Measurements from ENCODE around the gene PHF8. TPM values are rescaled to one million over a fixed set of nuclear protein-coding genes. Genes with fewer than 3 reads are reported as not detected.

Gene PHF8
- total RNA-seq, 1 experiment from 2014 or later, result 26.7 TPM

GRCh38 chrX:53990171-53990570, 54.1 kb downstream of the PHF8 start:
- H3K27ac Mint-ChIP-seq (ENCODE audit: unreplicated experiment), result no peak overlapping the region
- ChIA-PET POLR2A (no interaction called here), CTCF (no interaction called here)
- H3K27me3 ChIP-seq (replicated peaks; ENCODE audit: control insufficient read depth, insufficient read depth, low read length), result no peaks in the 10 kb centered on the region
- no peaks in the 10 kb centered on the region for H3K9me3 ChIP-seq
- H3K4me1 Mint-ChIP-seq (ENCODE audit: low read depth, unreplicated experiment), result no peaks in the 10 kb centered on the region
- no TSS peak for BruUV-seq (replicated peaks)
- H3K27me3 Mint-ChIP-seq (ENCODE audit: insufficient read depth, unreplicated experiment), result no peaks in the 10 kb centered on the region
- no peaks in the 10 kb centered on the region for H3K36me3 ChIP-seq (ENCODE audit: control insufficient read depth, insufficient read depth, low read length)
- peaks cover 7% of the 10 kb centered on the region for H3K36me3 Mint-ChIP-seq (ENCODE audit: insufficient read depth, unreplicated experiment)
- DNase-seq, result no peak
- no peaks in the 10 kb centered on the region for H3K4me1 ChIP-seq
- H3K4me3 ChIP-seq (ENCODE audit: low read depth, low read length), result no peak overlapping the region
- intact Hi-C loops (cut with micrococcal nuclease; ENCODE audit: unreplicated experiment), result no loop called here
- TF ChIP-seq CTCF (IDR thresholded peaks at IDR 0.05; ENCODE audit: insufficient read depth in 1 of 2, low read depth in 1 of 2, low read length in 1 of 2, severe bottlenecking in 1 of 2, unreplicated experiment in 1 of 2), result no peak
- H3K9me3 Mint-ChIP-seq (ENCODE audit: unreplicated experiment), result no peaks in the 10 kb centered on the region
- no peak overlapping the region for H3K4me3 Mint-ChIP-seq (ENCODE audit: unreplicated experiment)

GRCh38 chrX:53984895-53985294, 59.4 kb downstream of the PHF8 start:
- H3K27ac Mint-ChIP-seq (ENCODE audit: unreplicated experiment), result no peak overlapping the region
- ChIA-PET CTCF (no interaction called here), POLR2A (no interaction called here)
- TF ChIP-seq CTCF (IDR thresholded peaks at IDR 0.05; ENCODE audit: insufficient read depth in 1 of 2, low read depth in 1 of 2, low read length in 1 of 2, severe bottlenecking in 1 of 2, unreplicated experiment in 1 of 2), result no peak
- peaks cover 21% of the 10 kb centered on the region for H3K36me3 Mint-ChIP-seq (ENCODE audit: insufficient read depth, unreplicated experiment)
- no peaks in the 10 kb centered on the region for H3K27me3 ChIP-seq (replicated peaks; ENCODE audit: control insufficient read depth, insufficient read depth, low read length)
- no peaks in the 10 kb centered on the region for H3K4me1 Mint-ChIP-seq (ENCODE audit: low read depth, unreplicated experiment)
- no peaks in the 10 kb centered on the region for H3K9me3 Mint-ChIP-seq (ENCODE audit: unreplicated experiment)
- no peak overlapping the region for H3K4me3 ChIP-seq (ENCODE audit: low read depth, low read length)
- no peak overlapping the region for H3K4me3 Mint-ChIP-seq (ENCODE audit: unreplicated experiment)
- intact Hi-C loops (cut with micrococcal nuclease; ENCODE audit: unreplicated experiment), result no loop called here
- H3K27me3 Mint-ChIP-seq (ENCODE audit: insufficient read depth, unreplicated experiment), result no peaks in the 10 kb centered on the region
- no peaks in the 10 kb centered on the region for H3K9me3 ChIP-seq
- H3K36me3 ChIP-seq (ENCODE audit: control insufficient read depth, insufficient read depth, low read length), result no peaks in the 10 kb centered on the region
- BruUV-seq (replicated peaks), result no TSS peak
- no peak for DNase-seq
- no peaks in the 10 kb centered on the region for H3K4me1 ChIP-seq

DNA sequence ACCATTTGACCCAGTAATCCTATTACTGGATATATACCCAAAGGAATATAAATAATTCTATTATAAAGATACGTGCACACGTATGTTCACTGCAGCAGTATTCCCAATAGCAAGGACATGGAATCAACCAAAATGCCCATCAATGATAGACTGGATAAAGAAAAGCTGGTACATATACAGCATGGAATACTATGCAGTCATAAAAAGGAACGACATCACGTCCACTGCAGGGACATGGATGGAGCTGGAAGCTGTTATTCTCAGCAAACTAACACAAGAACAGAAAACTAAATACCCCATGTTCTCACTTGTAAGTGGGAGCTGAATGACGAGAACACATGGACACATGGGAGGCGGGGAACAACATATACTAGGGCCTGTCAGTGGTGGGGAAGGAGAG, 69.7 kb downstream of the PHF8 start:
- intact Hi-C loops (cut with micrococcal nuclease; ENCODE audit: unreplicated experiment), result no loop called here
- no TSS peak for BruUV-seq (replicated peaks)
- H3K36me3 Mint-ChIP-seq (ENCODE audit: insufficient read depth, unreplicated experiment), result peaks cover 23% of the 10 kb centered on the region
- CTCF ChIA-PET, result no interaction called here
- H3K27ac Mint-ChIP-seq (ENCODE audit: unreplicated experiment), result no peak overlapping the region
- peaks cover 8% of the 10 kb centered on the region for H3K4me1 Mint-ChIP-seq (ENCODE audit: low read depth, unreplicated experiment)
- Histone ChIP-seq H3K4me1 (no peaks in the 10 kb centered on the region), H3K9me3 (no peaks in the 10 kb centered on the region), H3K27me3 (replicated peaks; ENCODE audit: control insufficient read depth, insufficient read depth, low read length) (no peaks in the 10 kb centered on the region), H3K4me3 (ENCODE audit: low read depth, low read length) (no peak overlapping the region), H3K36me3 (ENCODE audit: control insufficient read depth, insufficient read depth, low read length) (no peaks in the 10 kb centered on the region)
- H3K9me3 Mint-ChIP-seq (ENCODE audit: unreplicated experiment), result no peaks in the 10 kb centered on the region
- no peak for DNase-seq
- TF ChIP-seq CTCF (IDR thresholded peaks at IDR 0.05; ENCODE audit: insufficient read depth in 1 of 2, low read depth in 1 of 2, low read length in 1 of 2, severe bottlenecking in 1 of 2, unreplicated experiment in 1 of 2), result no peak
- H3K27me3 Mint-ChIP-seq (ENCODE audit: insufficient read depth, unreplicated experiment), result no peaks in the 10 kb centered on the region
- POLR2A ChIA-PET, result no interaction called here
- H3K4me3 Mint-ChIP-seq (ENCODE audit: unreplicated experiment), result no peak overlapping the region
